ENCODE results near the gene AIP. TPM values are rescaled to one million over a fixed set of nuclear protein-coding genes. Genes with fewer than 3 reads are reported as not detected.
A peak's percentile ranks its signal among the peaks of the same experiment; 100 is the strongest.

AIP gene
- total and polyA plus RNA-seq, 9 of the 15 experiments (the other 6 are each of a cell fraction or from before 2014, with no cell fraction given): 5.2 to 92.5 (median 52.7) TPM

DNA sequence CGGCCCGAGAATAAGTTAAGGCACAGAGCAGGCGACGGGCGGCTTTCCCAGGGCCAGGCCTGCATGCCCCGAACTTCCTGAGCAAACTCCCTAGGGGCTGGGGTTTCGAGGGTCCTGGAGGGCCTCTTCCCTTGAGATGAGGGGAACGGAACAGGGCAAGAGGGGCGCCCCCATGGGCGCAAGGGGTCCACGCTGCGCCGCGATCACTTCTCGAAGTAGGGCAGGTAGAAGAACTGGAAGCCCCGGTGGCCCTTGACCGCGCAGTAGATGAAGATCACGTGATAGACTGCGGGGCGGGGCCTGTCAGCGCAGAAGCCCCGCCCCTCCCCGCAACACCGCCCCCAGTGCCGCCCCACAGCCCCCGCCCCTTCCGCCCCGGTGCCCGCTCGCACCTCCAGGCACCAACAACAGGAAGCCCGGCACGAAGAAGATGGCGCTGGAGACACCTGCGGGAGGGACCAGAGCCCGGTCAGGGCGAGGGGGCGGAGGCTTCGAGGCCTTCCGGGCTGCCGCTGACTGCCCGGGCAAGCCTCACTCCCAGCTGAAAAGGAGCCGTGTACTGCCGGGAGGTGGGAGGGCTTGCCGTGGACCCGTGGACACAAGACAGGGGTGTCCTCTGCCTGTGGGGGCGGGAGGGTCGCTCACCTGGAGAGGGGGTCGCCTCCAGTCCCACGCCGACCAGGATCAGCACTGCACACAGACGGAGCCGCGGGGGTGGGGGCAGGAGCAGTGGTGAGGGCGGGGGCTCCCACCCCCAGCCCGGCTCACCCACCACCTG is 18.2 kb upstream of the AIP start (continued):
- TF ChIP-seq NFYB (IDR thresholded peaks at IDR 0.05; ENCODE audit: extremely low read depth, insufficient read length) (no peak), MIER1 (IDR thresholded peaks at IDR 0.05; ENCODE audit: low read depth) (no peak), ZNF583 (CRISPR knock-in tag; IDR thresholded peaks at IDR 0.05) (no peak), PHB (CRISPR knock-in tag; IDR thresholded peaks at IDR 0.05) (no peak), TFAP4 (CRISPR knock-in tag; IDR thresholded peaks at IDR 0.05; ENCODE audit: borderline replicate concordance) (peak; percentile 41; the same call in 1 of the 2 replicates), SMARCA4 (IDR thresholded peaks at IDR 0.05) (no peak), DPF2 (IDR thresholded peaks at IDR 0.05) (no peak; the same call in 1 of the 2 replicates), SPI1 (IDR thresholded peaks at IDR 0.05; ENCODE audit: borderline replicate concordance, low read depth, low read length) (0 out of 2 replicates have a peak, but pooled peaks have one; percentile 24), MAX (CRISPR knock-in tag; IDR thresholded peaks at IDR 0.05) (peak; percentile 3; the same call in 1 of the 2 replicates), NR0B1 (IDR thresholded peaks at IDR 0.05; ENCODE audit: partially characterized antibody) (no peak), CEBPB (tag; IDR thresholded peaks at IDR 0.05) (no peak), SAFB2 (IDR thresholded peaks at IDR 0.05; ENCODE audit: borderline replicate concordance, low read depth, low read length, severe bottlenecking) (no peak), GATA2 (CRISPR knock-in tag; IDR thresholded peaks at IDR 0.05) (no peak), SMAD2 (IDR thresholded peaks at IDR 0.05; ENCODE audit: low read depth, low read length) (no peak), EHMT2 (IDR thresholded peaks at IDR 0.05) (no peak), RFX5 (IDR thresholded peaks at IDR 0.05; ENCODE audit: low read depth, low read length) (no peak), NFIX (CRISPR knock-in tag; IDR thresholded peaks at IDR 0.05; ENCODE audit: low read depth) (no peak), SOX6 (IDR thresholded peaks at IDR 0.05) (0 out of 2 replicates have a peak, but pooled peaks have one; percentile 19), RBM22 (IDR thresholded peaks at IDR 0.05; ENCODE audit: low read depth, low read length, poor library complexity, severe bottlenecking) (no peak), YBX1 (IDR thresholded peaks at IDR 0.05) (no peak), CREM (IDR thresholded peaks at IDR 0.05; ENCODE audit: low read depth) (peak; percentile 4; the same call in 1 of the 2 replicates)
- TF ChIP-seq, protein P1, sequence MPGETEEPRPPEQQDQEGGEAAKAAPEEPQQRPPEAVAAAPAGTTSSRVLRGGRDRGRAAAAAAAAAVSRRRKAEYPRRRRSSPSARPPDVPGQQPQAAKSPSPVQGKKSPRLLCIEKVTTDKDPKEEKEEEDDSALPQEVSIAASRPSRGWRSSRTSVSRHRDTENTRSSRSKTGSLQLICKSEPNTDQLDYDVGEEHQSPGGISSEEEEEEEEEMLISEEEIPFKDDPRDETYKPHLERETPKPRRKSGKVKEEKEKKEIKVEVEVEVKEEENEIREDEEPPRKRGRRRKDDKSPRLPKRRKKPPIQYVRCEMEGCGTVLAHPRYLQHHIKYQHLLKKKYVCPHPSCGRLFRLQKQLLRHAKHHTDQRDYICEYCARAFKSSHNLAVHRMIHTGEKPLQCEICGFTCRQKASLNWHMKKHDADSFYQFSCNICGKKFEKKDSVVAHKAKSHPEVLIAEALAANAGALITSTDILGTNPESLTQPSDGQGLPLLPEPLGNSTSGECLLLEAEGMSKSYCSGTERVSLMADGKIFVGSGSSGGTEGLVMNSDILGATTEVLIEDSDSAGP (CRISPR knock-in tag; IDR thresholded peaks at IDR 0.05): no peak
- TF ChIP-seq, protein P2, sequence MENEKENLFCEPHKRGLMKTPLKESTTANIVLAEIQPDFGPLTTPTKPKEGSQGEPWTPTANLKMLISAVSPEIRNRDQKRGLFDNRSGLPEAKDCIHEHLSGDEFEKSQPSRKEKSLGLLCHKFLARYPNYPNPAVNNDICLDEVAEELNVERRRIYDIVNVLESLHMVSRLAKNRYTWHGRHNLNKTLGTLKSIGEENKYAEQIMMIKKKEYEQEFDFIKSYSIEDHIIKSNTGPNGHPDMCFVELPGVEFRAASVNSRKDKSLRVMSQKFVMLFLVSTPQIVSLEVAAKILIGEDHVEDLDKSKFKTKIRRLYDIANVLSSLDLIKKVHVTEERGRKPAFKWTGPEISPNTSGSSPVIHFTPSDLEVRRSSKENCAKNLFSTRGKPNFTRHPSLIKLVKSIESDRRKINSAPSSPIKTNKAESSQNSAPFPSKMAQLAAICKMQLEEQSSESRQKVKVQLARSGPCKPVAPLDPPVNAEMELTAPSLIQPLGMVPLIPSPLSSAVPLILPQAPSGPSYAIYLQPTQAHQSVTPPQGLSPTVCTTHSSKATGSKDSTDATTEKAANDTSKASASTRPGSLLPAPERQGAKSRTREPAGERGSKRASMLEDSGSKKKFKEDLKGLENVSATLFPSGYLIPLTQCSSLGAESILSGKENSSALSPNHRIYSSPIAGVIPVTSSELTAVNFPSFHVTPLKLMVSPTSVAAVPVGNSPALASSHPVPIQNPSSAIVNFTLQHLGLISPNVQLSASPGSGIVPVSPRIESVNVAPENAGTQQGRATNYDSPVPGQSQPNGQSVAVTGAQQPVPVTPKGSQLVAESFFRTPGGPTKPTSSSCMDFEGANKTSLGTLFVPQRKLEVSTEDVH (IDR thresholded peaks at IDR 0.05; ENCODE audit: low read depth, partially characterized antibody): no peak

Measured in K562 (cell line).